Fibroblast of mammary gland (primary cell): ENCODE data around the gene LSM14A.

Experiments
- DNase-seq: peaks from one replicate; pipeline ENCODE4 v3.0.0-alpha.2; 2010; ENCODE audit warnings: low read depth
- H3K4me3 ChIP-seq: 2 replicates; pipeline ENCODE4 v1.5.1; 2011; ENCODE audit warnings: low read depth, mild to moderate bottlenecking, low read length, moderate library complexity; ENCODE audit not compliant: control insufficient read depth
- TF ChIP-seq, protein P1 (sequence below): conservative IDR thresholded peaks from 2 replicates; pipeline ENCODE4 v1.5.1; 2011; ENCODE audit warnings: low read depth, low read length, inconsistent platforms; ENCODE audit not compliant: control insufficient read depth, insufficient read depth

LSM14A gene

DNA sequence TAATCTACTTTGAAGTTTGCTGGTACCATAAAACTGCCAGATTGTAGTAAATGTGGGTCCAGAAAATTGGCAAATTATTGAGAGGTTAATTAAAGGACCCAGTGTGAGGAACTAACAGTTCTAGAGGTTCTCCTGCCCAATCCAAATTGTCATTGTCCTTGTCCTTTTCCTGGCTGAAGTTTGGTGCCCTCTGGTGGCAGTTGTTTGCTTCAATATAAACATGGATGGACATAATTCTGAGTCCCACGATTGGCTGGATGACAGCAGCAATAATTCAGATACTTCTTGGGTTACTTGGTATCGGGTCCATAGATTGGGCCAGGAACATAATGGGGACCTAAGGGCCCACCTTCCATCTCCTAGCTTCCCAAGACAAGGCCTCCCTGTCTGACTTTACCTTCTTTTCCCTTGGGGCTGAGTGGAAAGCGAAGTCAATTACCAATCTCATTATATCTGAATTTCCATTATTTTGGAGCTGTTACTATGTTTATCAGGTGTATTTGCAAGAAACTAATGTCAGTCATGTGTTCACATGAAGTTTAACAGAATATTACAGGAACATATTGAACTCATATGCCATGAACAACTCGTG, 48.3 kb downstream of the LSM14A start:
- H3K4me3 ChIP-seq, result no peak overlapping the region
- peak; percentile 81 for DNase-seq
- TF ChIP-seq, protein P1, sequence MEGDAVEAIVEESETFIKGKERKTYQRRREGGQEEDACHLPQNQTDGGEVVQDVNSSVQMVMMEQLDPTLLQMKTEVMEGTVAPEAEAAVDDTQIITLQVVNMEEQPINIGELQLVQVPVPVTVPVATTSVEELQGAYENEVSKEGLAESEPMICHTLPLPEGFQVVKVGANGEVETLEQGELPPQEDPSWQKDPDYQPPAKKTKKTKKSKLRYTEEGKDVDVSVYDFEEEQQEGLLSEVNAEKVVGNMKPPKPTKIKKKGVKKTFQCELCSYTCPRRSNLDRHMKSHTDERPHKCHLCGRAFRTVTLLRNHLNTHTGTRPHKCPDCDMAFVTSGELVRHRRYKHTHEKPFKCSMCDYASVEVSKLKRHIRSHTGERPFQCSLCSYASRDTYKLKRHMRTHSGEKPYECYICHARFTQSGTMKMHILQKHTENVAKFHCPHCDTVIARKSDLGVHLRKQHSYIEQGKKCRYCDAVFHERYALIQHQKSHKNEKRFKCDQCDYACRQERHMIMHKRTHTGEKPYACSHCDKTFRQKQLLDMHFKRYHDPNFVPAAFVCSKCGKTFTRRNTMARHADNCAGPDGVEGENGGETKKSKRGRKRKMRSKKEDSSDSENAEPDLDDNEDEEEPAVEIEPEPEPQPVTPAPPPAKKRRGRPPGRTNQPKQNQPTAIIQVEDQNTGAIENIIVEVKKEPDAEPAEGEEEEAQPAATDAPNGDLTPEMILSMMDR, result peak; percentile 71

DNA sequence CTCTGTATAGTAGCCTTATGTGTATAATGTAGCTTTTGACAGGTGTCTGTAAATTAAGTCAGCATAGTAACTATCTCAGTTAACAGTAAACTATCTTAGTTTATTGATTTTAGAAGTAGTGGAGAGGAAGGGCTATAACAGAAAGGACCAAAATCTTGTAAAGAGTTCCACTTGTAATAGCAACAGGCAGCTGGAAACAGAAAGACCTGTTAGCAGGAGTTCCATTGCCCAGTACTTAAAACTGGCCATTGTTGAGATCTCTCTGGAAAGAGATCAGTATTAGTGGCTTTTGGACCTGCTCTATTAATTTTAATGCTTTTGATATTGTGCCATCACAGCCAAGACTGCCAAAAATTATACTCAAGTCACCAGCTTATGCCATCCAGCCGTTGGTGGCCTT, 50.1 kb downstream of the LSM14A start:
- no peak for DNase-seq
- no peak overlapping the region for H3K4me3 ChIP-seq
- TF ChIP-seq, protein P1, result no peak

DNA sequence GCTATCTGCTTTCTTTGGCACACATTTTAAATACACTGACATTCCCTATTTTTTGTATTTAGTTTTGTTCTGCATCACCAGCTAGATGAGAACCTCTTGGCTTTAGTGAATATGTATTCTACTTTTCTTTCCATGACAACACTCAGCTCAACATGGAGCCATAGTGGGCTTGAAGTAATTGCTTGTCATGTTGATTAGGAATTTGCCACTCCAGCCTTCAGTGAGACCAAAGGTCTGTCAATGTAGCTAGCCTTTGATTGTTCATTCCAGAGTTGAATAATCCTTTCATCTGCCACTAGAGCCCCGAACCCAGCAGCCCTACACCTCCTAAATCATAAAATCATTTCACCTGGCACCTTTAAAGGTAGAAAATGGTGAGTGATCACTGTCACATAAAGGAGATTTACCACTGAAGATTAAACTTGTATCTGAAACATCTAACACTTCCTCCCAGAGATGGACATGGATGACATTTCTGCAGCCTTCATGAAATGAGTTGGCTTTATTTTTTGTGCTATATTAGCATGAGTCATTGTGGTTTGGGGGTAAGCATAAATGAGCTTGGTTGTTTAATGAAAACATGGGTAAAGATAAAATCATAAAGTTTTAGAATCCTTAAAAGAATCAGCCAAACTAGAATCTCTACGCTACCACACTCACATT, 52.8 kb downstream of the LSM14A start:
- H3K4me3 ChIP-seq, result no peak overlapping the region
- TF ChIP-seq, protein P1, result no peak
- peak; percentile 54 for DNase-seq

DNA sequence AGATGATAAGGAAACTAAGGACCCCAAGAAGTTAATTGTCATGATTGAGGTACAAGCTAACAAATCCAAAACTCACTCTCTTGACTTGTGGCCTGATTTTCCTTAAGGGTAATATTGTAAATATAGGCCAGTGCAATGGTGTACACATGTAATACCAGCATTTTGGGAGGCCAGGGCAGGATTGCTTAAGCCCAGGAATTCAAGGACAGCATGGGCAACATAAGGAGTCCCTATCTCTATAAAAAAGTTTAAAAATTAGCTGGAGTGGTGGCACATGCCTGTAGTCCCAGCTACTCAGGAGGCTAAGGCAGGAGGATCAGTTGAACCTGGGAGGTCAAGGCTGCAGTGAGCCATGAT, 53.3 kb downstream of the LSM14A start:
- TF ChIP-seq, protein P1, result no peak
- DNase-seq, result no peak
- H3K4me3 ChIP-seq, result no peak overlapping the region

DNA sequence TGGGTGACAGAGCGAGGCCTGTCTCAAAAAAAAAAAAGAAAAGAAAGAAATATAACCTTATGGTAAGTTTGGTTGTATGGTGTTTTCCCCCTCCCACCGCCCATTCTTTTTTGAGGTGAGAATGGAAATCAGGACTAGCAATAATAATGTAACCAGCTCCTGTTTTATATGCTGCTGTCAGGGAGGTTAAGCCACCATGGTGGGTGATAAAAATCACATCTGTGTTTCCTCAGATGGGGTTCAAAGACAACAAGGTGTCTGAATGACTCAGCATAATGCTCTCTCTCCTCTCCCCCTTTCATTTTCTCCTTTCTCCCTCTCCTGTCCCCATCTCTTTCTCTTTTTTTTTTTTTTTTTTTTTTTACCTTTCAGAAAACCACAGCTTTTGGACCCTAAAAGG, 53.7 kb downstream of the LSM14A start:
- TF ChIP-seq, protein P1, result no peak
- no peak for DNase-seq
- H3K4me3 ChIP-seq, result no peak overlapping the region

DNA sequence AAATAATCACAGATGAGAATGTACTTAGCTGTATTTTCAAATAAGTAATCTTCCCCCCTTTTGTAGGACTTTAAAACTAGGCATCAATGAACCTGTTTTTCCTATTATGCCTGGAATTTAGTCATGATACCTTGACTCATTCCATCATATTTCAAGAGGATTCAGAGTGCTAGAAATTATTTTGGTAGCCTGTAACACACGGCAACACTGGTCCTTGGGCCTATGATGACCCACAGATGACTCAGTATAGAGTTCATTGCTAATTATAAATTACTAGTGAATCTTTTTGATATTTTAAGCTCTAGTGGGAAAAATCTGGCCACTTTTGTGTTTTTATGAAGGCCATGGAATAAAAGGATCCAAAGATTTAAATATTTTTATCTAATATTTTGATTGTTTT, 56.0 kb downstream of the LSM14A start:
- peak; percentile 46 for DNase-seq
- TF ChIP-seq, protein P1, result no peak
- H3K4me3 ChIP-seq, result no peak overlapping the region
